ENCODE results near the gene CRMP1.

The CRMP1 gene

GRCh38 chr4:5790546-5790857 lies 102.4 kb downstream of the CRMP1 start:
- DNase-seq = no peak

DNA sequence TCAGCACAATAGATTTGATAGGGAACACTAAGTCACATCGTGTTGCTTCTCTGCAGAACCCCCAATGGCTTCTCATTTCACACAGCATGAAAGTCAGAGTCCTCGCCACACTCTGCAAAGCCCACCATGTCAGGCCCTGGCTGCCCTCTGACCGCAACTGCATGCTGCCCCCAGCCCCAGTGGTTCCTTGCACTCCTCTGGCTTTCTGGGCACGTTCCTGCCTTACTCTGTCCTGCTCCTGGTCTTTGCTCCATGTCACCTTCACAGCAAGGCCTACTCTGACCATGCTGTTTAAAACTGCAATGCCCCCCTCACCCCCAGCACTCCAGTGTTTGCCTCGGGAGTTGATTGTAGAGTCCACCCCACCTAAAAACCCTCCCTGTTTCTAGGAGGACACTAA lies 103.7 kb downstream of the CRMP1 start:
- no peak for DNase-seq

DNA sequence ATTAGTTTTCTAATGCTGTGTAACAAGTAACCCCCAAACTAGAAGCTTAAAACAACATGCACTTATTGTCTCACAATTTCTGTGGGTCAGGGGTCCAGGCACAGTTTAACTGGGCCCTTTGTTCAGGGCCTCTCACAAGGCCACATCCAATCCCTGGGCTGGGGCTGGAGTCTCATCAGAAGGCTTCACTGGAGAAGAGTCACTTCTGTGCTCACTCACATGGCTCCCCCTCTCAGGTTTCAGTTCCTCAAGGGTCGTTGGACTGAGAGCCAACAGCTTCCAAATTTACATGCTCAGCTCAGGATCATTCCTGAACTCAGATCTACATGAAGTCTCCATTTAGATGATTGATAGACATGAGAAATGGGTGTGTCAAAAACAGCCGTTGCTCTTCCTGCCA lies 104.7 kb downstream of the CRMP1 start:
- no peak for DNase-seq

- DNase-seq = no peak
Measured at GRCh38 chr4:5787311-5787710, 105.6 kb downstream of the CRMP1 start.

DNA sequence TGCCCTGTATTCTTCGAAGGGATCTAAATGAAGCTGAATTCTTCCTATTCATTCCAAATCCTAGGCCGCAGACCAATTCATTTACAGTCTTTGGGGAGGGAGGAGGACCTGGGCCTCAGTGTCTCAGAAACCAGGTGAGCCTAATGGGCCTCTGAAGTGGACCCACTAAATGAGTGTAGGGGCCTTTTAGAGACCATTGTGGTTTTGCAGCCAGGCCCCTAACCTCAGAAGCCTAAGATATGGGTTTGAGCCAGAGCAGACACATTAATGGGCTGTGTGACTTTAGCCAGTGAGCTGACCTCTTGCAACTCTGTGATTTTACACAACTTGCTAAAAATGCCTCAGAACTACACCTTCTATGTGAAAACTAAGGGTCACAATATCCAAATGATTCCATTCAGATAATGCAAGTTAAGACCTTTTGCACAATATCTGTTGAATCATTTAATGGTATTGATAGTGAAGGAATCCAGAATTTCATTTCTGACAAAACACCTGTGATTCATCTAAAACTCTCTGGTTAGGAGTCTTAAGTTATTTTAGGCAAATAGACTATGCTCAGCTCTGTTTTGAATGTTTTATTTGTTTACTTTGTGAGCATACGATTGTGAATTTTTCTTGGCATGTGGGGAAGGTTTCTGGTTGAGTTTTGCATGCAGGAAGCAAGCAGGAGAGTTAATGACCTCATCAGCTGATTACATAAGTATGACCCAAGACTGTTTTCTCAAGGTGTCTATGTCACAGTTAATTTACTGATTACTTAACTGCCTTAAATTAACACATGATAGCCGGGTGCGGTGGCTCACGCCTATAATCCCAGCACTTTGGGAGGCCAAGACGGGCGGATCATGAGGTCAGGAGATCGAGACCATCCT lies 106.8 kb downstream of the CRMP1 start:
- DNase-seq = no peak

GRCh38 chr4:5784960-5785611 lies 107.8 kb downstream of the CRMP1 start:
- DNase-seq = no peak

- DNase-seq = no peak
Measured at GRCh38 chr4:5784021-5784420, 108.9 kb downstream of the CRMP1 start.

DNA sequence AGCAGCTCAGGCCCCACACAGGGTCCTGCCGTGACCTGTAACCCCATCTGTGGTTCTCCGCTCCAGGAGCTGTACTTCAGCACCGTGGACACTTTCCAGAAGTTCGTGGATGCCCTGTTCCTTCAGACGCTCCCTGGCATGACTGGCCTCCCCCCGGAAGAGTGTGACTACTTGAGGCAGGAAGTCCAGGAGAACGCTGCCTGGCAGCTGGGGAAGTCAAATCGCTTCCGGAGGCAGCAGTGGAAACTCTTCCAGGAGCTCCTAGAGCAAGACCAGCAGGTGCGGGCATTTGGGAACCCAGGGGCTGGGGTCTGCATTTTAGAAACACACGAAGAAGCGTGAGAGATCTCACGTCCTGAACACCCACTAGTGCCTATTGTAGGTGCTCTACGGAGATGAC lies 109.4 kb downstream of the CRMP1 start:
- no peak for DNase-seq

DNA sequence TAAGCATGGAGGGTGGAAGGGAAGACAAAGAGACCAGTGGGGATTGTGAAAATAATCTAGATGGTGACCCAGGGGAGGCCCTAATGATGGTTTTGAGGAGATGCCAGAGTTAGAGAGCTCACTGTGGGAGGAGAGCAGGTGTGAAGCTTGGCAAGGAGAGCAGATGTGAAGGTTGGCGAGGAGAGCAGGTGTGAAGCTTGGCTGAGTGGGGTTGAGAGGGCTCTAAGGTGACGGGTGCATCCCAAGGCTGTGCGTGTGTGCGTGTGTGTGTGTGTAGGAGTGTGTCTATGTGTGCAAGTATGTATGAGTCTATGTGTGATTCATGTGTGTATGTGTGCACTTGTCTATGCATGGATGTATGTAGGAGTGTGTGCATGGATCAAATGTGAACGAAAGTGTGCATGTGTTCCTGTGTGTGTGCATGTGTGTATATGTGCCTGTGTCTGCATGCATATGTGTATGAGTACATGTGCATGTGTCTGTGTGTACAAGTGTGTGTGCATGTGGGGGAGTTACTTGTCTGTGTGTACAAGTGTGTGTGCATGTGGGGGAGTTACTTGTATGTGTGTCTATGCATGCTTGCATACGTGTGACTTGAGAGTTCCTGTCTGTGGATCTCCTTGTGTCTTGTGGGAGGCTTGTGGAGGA lies 109.9 kb downstream of the CRMP1 start:
- no peak for DNase-seq

DNA sequence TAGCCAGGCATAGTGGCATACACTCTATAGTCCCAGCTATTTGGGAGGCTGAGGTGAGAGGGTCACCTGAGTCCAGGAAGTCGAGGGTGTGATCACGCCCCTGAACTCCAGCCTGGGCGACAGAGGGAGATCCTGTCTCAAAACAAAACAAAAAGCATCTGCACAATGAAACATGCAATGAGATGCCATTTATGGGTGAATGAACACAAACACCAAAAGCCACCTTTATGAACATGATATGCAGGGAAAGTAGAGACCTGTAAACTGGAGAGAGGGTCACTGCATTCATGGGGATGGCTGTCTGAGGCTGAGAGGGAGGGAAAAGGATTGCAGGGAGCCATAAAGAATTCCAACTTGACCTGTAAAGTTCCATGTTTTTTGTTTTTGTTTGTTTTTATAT lies 111.2 kb downstream of the CRMP1 start:
- DNase-seq = no peak

DNA sequence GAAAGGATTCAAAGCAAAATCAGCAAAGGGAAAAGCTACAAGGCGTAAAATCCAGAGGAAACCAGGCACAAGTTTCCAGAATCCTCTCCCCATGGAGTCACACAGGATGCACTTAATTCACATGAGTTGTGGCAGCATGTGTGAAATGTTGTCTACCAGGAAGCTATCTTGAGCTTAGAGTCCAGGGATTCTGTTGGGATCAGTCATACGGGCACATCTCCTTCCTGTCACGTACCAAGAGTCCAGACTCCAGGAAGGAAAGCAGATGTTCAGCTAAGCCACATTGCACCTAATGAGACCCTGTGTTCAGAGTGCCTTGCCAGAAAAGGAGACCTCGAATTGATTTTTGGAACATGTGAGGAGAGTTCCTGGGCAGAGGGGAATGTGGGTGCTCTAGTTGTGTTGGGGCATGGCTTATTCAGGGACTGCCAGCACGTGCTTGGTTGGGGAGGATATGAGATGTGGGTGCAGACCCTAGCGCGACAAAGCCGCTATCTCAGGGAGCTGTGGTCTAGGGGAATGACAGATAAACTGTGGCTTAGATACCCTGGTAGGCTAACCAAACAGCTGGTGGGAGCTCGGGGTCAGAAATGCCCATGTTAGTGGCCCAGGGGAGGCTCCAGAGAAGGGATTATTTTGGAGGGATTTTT lies 111.9 kb downstream of the CRMP1 start:
- no peak for DNase-seq

- DNase-seq = no peak
Measured at GRCh38 chr4:5776510-5776909, 116.4 kb downstream of the CRMP1 start.

DNA sequence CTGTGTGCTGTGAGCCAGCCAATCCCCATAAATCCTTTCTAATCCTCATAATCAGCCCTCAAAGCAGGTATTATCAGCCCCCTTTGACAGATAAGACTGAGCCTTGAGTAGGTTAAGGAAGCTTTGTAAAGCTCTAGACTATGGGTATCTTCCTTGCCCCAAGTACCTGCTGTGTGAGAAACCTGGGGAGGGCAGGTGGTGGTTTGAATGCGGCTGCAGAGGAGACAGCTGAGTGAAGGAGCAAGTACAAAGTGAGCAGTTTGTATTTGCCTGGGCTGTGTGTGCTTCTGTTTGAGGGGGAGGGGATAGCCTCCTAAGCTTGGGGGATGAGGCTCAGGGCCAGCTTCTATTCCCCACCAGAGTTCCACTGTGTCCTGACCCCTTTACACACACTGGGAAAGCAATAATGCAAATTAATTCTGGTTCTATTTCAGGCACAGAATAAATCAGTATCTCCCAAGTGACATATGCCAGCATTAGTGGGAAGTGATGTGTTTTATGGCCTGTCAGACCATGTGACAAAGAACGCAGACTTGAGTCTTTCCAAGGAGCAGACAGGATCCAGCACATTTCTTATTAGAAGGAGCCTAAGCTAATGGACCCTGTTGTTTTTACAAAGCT lies 118.4 kb downstream of the CRMP1 start:
- DNase-seq = no peak

DNA sequence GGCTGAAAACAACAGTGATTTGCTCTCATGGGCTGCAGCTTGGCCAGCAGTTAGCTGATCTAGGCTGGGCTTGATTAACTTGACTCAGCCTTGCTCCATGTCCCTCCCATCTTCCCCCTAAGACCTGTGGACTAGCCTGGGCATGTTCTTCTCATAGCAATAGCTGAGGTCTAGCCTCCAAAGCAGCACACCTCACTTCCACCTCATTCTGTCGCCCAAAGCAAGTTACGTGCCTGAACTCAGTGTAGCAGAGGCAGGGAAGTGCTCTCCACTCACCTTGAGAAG lies 119.7 kb downstream of the CRMP1 start:
- no peak for DNase-seq

GRCh38 chr4:5772528-5773270 lies 120.2 kb downstream of the CRMP1 start:
- DNase-seq = no peak

Data from activated CD4-positive, alpha-beta T cell treated with anti-CD3 and anti-CD28 coated beads, Interleukin-2, amount 50 U/mL, for 48 hours (primary cell).